ENCODE data around the gene COX7A2L.

DNA sequence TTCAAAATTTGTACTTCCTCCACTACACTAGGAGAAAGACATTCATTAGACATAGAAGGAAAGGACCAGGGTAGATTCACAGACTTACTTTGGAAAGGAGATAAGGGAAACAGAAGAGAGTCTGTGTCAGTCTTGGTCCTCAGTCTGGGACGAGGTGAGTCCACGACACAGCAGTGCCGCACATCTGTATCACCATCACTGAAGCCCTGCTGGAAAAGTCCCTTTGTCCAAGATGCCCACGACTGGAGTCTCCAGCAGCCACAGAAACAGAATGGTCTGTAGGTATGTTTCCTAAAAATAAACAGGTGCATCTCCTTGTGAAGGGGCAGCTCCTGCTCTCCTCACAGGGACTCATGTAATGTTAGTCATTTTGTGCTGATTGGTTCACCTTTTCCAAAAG, 27.4 kb downstream of the COX7A2L start:
- TF ChIP-seq, protein P1, sequence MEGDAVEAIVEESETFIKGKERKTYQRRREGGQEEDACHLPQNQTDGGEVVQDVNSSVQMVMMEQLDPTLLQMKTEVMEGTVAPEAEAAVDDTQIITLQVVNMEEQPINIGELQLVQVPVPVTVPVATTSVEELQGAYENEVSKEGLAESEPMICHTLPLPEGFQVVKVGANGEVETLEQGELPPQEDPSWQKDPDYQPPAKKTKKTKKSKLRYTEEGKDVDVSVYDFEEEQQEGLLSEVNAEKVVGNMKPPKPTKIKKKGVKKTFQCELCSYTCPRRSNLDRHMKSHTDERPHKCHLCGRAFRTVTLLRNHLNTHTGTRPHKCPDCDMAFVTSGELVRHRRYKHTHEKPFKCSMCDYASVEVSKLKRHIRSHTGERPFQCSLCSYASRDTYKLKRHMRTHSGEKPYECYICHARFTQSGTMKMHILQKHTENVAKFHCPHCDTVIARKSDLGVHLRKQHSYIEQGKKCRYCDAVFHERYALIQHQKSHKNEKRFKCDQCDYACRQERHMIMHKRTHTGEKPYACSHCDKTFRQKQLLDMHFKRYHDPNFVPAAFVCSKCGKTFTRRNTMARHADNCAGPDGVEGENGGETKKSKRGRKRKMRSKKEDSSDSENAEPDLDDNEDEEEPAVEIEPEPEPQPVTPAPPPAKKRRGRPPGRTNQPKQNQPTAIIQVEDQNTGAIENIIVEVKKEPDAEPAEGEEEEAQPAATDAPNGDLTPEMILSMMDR (conservative IDR thresholded peaks at IDR 0.05; ENCODE audit: low read depth in 2 of 2) = no peak
- TF ChIP-seq POLR2AphosphoS5 (IDR thresholded peaks at IDR 0.05; ENCODE audit: low read depth) (no peak), NANOG (IDR thresholded peaks at IDR 0.05; ENCODE audit: borderline replicate concordance) (no peak)
